HG02970 (cell line): ENCODE data around the gene PUS10.
A peak's percentile ranks its signal among the peaks of the same experiment; 100 is the strongest.

Source experiments
- ATAC-seq: cut with Tn5 transposase; IDR thresholded peaks from one replicate; pipeline ENCODE4 v1.9.1; 2021; ENCODE audit warnings: mild to moderate bottlenecking, moderate library complexity, moderate number of reproducible peaks; ENCODE audit not compliant: unreplicated experiment, low FRiP score

The PUS10 gene

DNA sequence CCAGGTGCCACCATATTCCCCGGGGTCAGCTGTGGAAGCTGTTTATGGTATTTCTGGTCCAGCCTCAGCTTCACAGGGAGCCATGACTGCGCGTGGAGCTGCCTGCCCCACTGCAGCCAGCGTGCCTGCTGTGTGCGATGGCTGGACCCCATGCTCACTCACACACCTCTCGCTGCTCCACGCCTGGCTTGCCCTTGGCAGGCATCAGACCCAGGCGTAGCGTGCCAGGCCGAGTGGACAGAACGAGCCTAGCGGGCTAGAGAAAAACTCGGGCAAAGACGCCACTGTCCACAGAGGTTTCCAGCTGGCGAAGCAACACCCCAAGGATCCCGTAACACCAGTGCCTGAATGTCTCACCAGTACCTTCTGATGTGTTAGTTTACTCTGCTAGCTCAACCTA lies 43.4 kb downstream of the PUS10 start:
- ATAC-seq = no peak

GRCh38 chr2:60973705-60974104 lies 44.4 kb downstream of the PUS10 start:
- ATAC-seq = no peak

- no peak for ATAC-seq
Measured at GRCh38 chr2:60972889-60973656, 45.0 kb downstream of the PUS10 start.

DNA sequence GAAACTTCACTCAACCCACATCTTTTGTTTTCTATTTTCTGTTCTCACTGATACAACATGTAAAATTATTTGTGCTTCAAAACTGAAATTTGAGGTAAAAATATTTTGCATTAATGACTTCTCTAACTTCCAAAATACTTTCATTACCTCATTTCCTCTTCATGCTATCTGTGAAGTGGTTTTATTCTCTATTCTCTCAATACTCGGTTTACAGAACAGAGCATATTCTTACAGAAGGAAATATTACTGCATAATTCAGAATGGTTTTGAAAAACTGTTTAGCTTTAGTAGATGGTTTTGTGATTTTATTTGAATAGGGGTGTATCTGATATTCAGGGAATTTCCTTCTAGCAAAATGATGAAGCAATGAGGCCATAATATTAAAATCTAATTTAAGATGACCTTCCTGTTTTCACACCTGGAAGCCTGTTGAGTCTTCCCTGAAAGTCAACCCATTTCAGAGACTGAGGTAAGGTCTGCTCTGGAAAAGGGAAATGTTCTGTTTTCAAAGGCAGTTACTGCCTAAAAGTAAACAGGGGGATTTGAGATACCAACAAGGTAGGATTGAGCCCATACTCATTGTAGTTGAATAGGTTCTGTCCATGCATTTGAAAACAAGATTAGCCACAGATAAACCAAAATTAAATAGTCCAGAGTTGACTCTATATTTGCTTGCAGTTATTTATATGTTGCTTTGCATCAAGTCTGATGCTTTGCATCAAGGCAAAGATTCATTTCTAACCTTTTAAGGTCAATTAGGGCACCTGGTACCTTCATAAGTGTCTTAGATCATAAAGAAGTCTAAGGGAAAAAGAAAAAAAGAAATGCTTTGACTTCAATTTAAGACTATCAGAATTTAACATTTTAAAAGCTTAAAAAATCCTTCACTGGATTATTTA lies 51.3 kb downstream of the PUS10 start:
- peak; percentile 55 for ATAC-seq

GRCh38 chr2:60965499-60965785 lies 52.6 kb downstream of the PUS10 start:
- ATAC-seq = no peak

DNA sequence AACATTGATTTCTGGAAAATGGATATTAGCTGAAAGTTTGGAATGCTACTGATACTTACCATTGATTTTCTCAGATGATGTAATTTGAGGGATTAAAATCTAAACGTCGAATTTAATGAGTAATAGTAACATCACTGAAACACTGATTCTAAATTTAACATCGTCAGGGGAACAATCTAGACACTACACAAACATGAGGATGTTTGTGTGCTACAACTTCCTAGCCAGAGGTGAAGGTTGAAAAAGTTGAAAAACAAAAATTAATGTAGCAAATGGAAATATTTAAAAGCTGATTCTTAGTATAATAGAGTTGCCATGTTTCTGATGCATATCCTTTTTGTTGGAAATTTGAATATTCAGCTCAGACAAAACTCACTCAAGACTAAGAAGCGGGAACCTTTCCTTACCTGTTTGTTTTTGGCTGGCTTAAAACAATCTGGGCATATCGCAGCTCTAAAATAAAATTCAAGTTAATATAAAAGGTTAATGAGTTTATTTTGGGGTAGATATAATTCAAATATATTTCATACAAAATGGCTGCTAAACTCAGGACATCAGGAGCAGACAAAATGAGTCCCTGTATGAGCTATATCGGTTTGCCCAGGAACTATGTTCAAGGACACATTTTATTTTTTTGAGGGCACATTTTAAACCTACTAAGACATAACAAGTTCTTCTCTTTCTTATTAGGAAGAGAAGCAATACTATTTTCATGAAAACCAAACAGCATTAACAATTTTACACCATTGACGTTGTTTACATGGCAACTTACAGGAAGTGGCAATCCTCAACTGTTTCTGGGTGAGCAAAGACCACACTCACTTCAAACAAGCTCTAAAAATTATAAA lies 53.2 kb downstream of the PUS10 start:
- no peak for ATAC-seq

DNA sequence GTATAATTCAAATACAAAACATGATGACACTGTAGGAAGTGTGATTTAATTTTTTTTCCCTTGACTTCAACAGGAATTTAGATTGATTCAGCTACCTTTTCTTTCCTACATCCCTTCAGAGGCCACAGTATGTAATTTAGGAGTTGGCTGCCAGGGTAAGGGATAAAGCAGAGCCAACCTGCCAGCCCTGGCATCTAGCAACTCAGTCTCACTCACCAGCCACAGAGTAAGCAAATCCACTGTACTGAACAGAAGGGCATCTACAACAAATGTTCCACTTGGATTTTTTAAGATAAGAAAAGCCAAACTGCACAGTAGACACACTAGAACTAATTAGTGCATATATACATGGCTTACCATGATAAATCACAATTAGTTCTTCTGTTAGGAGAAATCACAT lies 54.9 kb downstream of the PUS10 start:
- ATAC-seq = no peak

DNA sequence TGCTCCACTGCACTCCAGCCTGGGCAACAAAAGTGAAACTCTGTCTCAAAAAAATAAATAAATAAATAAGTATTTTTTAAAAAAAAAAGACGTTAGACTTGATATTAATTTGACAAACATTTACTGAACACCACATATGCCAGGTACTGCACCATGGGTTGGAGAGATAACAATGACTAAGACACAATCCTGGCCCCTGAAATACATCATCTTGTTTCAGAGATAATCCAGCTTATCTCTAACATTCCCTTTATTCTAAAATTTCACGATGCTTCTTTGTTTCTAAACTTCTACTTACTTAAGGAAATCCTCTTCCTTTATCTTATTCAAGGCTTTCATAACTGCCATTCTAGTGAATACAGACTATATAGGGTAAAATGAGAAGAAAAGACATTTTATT lies 55.5 kb downstream of the PUS10 start:
- no peak for ATAC-seq

DNA sequence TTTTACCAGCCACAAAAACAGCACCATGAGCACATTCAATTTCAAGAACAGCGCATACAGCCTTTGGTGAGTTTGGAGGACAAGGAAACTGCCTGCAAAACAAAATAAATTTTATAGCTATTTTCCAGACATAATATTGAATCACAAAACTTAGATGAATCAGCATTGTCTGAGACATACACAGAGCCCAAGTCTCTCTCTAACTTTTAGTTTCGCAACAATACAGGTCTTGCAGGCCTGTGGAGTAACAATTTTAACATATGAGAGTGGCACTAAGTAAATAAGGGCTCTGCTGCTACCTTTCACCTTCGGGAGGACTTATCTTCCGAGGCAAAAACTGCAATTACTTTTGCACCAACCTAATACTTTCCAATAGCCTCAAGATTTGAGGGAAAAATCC lies 56.6 kb downstream of the PUS10 start:
- no peak for ATAC-seq

GRCh38 chr2:60960706-60961105 lies 57.3 kb downstream of the PUS10 start:
- ATAC-seq = no peak

- no peak for ATAC-seq
Measured at GRCh38 chr2:60959501-60959900, 58.6 kb downstream of the PUS10 start.

GRCh38 chr2:60958800-60959199 lies 59.3 kb downstream of the PUS10 start:
- no peak for ATAC-seq

- no peak for ATAC-seq
Measured at GRCh38 chr2:60958361-60958760, 59.7 kb downstream of the PUS10 start.

DNA sequence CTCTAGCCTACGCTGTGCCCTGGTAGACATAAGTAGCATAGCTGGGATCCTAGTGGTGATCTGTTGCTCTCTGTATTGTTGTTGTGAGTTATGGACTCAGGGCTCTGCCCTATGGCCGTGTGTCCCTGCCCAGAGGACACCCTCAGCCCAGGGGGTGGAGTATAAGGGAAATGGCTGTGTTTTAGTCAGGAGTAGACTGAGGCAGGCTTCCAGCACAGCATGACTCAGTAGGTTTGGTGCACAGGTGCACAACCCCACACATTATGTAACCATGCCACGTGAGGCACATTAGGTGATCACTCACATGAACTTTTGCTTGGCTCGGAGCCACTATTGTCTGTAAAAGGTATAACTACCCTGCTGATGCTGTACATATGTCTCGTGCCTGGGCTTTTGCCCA lies 60.4 kb downstream of the PUS10 start:
- ATAC-seq = no peak

DNA sequence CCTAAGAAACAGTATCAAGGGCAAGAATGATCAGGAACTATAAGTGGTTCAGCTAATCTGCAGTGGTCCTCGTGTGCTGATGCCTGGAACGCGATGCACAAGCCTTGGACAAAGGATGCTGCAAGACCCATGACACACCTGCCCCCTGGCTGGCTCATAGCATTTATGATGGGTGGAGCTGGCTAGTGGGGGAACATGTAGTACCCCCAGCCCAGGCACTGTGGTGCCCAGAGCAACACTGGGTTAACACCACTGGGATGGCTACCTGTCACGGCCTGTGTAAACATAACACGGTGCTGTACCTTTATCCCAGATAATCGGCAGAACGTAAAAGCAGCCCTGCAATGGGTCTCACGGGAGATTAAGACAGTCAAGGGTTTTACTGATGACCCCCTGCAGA lies 60.8 kb downstream of the PUS10 start:
- ATAC-seq = no peak

- ATAC-seq = no peak
Measured at GRCh38 chr2:60954139-60954538, 63.9 kb downstream of the PUS10 start.

DNA sequence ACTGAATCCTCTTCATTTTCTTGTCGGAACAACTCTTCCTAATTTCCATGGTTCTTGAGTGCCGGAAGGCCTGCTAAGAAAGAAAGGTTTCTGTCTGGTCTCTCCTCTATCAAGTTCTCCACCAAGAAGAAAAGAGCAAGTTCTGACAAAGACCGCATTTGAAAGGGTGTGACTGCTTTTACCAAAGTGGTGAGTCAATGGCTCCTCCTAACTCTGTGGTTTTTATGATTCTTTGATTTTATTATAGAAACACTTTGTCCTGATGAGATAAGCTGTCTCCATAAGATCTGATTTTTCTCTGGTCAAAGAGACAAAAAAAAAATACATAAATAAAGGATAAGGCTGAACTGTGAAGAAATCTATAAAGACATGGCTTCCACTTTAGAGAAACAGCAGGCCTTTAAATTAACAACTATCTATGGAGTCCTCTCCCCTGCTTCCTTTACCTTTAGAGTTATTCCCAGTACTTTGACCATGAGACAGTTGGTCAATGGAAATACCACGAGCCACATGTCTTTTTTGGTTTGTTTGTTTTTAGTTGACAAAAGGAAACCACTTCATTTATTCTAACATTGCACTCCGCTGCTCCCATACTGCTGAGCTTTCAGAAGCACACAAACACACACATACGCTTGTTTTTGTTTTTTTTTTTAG lies 69.0 kb downstream of the PUS10 start:
- ATAC-seq = no peak

GRCh38 chr2:60948161-60948560 lies 69.9 kb downstream of the PUS10 start:
- no peak for ATAC-seq

DNA sequence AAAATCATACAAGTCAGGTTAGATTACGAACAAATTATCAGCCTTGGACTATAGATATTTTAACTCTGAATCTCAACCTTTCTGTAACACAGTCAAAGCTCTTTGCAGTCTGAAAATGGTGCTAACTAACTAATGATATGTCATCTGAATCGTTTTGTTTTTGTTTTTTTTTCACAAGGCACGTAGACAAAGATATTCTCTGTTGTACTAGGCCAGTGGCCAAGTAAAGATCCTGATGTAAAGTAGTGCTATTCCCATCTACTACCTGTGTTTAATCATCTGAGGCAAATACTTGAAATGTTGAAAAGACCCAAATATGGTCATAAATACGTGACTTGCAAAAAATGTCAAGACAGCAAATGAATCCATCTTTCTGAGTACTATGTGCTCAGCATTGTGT lies 71.0 kb downstream of the PUS10 start:
- no peak for ATAC-seq

- ATAC-seq = no peak
Measured at GRCh38 chr2:60945341-60945740, 72.7 kb downstream of the PUS10 start.

DNA sequence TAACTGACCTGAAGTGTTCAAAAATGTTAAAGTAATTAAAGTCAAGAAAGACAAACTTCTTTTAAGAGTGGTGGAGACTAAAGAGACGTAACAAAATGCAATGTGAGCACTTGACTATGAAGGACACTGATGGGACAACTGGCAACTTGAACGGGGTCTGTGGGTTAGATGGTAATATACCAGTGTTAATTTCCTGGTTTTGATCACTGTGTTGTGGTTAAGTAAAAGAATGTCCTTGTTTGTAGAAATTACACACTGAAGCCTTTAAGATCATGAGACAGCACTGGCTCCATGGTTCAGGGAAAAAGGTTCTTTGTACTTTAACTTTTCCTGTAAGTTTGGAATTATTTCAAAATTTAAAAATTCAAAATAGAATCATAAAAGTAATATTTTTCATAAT lies 78.4 kb downstream of the PUS10 start:
- no peak for ATAC-seq
